Measurements from ENCODE around the gene BRCA1. TPM values are rescaled to one million over a fixed set of nuclear protein-coding genes. Genes with fewer than 3 reads are reported as not detected.
A peak's percentile ranks its signal among the peaks of the same experiment; 100 is the strongest.

The BRCA1 gene
- total RNA-seq, 4 donors from 2014 or later: 14.4 to 31.9 (median 25.4) TPM

DNA sequence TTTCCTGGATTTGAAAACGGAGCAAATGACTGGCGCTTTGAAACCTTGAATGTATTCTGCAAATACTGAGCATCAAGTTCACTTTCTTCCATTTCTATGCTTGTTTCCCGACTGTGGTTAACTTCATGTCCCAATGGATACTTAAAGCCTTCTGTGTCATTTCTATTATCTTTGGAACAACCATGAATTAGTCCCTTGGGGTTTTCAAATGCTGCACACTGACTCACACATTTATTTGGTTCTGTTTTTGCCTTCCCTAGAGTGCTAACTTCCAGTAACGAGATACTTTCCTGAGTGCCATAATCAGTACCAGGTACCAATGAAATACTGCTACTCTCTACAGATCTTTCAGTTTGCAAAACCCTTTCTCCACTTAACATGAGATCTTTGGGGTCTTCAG lies 32.3 kb downstream of the BRCA1 start:
- H3K36me3 ChIP-seq: no peaks in the 10 kb centered on the region
- intact Hi-C loops (cut with DNase I): no loop called here
- no peak for TF ChIP-seq POLR2A (IDR thresholded peaks at IDR 0.05)
- TF ChIP-seq, protein P1, sequence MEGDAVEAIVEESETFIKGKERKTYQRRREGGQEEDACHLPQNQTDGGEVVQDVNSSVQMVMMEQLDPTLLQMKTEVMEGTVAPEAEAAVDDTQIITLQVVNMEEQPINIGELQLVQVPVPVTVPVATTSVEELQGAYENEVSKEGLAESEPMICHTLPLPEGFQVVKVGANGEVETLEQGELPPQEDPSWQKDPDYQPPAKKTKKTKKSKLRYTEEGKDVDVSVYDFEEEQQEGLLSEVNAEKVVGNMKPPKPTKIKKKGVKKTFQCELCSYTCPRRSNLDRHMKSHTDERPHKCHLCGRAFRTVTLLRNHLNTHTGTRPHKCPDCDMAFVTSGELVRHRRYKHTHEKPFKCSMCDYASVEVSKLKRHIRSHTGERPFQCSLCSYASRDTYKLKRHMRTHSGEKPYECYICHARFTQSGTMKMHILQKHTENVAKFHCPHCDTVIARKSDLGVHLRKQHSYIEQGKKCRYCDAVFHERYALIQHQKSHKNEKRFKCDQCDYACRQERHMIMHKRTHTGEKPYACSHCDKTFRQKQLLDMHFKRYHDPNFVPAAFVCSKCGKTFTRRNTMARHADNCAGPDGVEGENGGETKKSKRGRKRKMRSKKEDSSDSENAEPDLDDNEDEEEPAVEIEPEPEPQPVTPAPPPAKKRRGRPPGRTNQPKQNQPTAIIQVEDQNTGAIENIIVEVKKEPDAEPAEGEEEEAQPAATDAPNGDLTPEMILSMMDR (IDR thresholded peaks at IDR 0.05): no peak
- no peaks in the 10 kb centered on the region for H3K27me3 ChIP-seq
- WGBS, 2 donors: 64 to 68% methylated on average over 4 of the region's 4 CpGs
- no peak for DNase-seq
- H3K9me3 ChIP-seq: no peaks in the 10 kb centered on the region
- H3K4me1 ChIP-seq: peaks cover 21 to 30% of the 10 kb centered on the region in 2 donors
- H3K27ac ChIP-seq: peak overlapping the region; percentile 62 to 75 (median 62)
- no peak overlapping the region for H3K4me3 ChIP-seq (replicated peaks in 1 of 3)

DNA sequence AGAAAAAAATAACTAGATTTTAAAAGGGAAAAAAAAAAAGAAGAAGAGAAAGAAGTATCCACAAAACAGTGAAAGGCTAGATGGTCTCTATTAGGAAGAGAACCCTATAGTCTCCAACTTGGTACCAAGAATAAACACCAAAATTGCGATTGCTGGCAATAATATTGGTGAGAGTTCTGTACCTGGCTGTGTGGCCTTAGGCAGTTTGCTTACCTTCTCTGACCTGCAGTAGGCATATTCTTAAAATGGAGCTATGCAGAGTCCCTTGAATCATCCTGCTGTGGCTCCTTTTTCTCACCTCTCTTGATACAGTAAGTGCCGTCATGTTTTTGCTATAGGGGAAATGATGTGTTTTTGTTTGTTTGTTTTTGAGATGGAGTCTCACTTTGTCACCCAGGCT lies 35.1 kb downstream of the BRCA1 start:
- WGBS, 2 donors: 95 to 98% methylated on average over 2 of the region's 2 CpGs
- intact Hi-C loops (cut with DNase I): no loop called here
- H3K27me3 ChIP-seq: no peaks in the 10 kb centered on the region
- no peak for DNase-seq
- H3K9me3 ChIP-seq: no peaks in the 10 kb centered on the region
- peaks cover 25 to 39% of the 10 kb centered on the region in 2 donors for H3K4me1 ChIP-seq
- no peaks in the 10 kb centered on the region for H3K36me3 ChIP-seq
- H3K27ac ChIP-seq: no peak overlapping the region
- TF ChIP-seq, protein P1 (IDR thresholded peaks at IDR 0.05): no peak
- no peak for TF ChIP-seq POLR2A (IDR thresholded peaks at IDR 0.05)
- no peak overlapping the region for H3K4me3 ChIP-seq (replicated peaks in 1 of 3)

DNA sequence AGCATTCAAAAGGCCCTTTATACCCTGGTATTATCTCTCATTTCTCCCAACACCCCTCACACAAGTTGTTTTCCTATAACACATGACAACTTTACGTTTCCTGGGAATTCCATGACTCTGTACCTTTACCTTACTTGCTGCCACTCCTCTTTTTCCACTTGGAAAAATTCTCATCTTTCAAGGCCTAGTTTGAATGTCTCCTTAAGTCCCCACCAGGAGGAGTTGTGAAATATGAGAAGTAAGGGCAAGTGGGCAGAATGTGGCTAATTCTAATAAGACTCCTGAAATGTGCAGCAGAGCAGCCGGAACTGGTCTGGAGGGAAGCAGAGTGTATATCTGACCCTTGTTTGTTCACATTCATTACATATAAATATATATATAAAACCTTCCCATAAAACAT lies 39.7 kb downstream of the BRCA1 start:
- no peaks in the 10 kb centered on the region for H3K9me3 ChIP-seq
- peak; percentile 13 to 18 for DNase-seq
- WGBS, 2 donors: 77 to 84% methylated on average over 2 of the region's 2 CpGs
- no peak overlapping the region for H3K4me3 ChIP-seq (replicated peaks in 1 of 3)
- H3K36me3 ChIP-seq: no peaks in the 10 kb centered on the region
- H3K27me3 ChIP-seq: no peaks in the 10 kb centered on the region
- intact Hi-C loops (cut with DNase I): no loop called here
- TF ChIP-seq POLR2A (IDR thresholded peaks at IDR 0.05): no peak
- TF ChIP-seq, protein P1 (IDR thresholded peaks at IDR 0.05): peak in 4 of 6 experiments; percentile 9 to 47 (median 33)
- H3K4me1 ChIP-seq: peaks cover 14 to 32% of the 10 kb centered on the region in 2 donors
- peak overlapping the region; percentile 41 to 67 (median 54) for H3K27ac ChIP-seq

DNA sequence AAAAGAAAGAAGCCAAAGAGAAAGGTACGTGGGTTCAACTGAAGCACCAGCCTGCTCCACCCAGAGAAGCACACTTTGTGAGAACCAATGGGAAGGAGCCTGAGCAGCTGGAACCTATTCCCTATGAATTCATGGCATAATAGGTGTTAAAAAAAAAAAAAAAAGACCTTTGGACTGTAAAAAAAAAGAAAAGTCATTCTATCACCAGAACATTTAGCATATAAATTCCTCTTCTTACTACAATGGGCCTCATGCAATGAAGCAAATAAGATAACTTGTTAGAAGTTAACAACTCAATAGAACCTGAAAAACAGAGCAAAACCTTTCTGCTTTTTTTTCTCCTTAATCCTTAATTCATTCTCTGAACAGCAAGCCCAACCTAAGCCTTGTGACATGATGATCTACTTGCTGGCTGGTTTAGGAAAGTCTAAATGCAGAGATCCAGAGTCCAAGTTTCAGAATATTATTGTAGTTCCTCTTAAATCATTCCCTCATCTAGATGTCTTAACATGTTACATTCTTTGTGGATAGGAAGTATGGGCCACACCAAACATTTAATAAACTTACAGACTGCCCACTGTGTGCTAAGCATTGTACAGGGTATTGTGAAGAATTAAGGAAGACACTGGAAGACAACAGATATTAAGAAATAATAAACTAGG lies 45.4 kb downstream of the BRCA1 start:
- Histone ChIP-seq H3K9me3 (no peaks in the 10 kb centered on the region), H3K36me3 (no peaks in the 10 kb centered on the region), H3K27me3 (no peaks in the 10 kb centered on the region), H3K4me1 (peaks cover 8 to 15% of the 10 kb centered on the region in 2 donors), H3K4me3 (replicated peaks in 1 of 3) (no peak overlapping the region), H3K27ac (no peak overlapping the region)
- intact Hi-C loops (cut with DNase I): no loop called here
- 93 to 97% methylated on average over 1 of the region's 1 CpG for WGBS, 2 donors
- no peak for DNase-seq
- TF ChIP-seq, protein P1 (IDR thresholded peaks at IDR 0.05): no peak
- TF ChIP-seq POLR2A (IDR thresholded peaks at IDR 0.05): no peak

DNA sequence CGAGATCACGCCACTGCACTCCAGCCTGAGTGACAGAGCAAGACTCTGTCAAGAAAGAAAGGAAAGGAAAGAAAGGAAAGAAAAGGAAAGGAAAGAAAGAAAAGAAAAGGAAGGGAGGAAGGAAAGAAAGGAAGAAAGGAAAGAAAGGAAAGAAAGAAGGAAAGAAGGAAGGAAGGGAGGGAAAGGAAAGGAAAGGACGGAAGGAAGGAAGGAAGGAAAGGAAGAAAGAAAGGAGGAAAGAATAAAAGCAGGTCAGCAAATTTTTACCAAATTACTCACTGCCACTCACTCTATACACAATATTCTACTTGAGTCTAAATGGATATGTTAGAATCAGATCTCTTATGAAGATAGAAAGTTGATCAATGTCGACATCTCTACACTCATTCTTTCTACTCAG lies 50.3 kb downstream of the BRCA1 start:
- no peak overlapping the region for H3K27ac ChIP-seq
- DNase-seq: no peak
- no peaks in the 10 kb centered on the region for H3K27me3 ChIP-seq
- TF ChIP-seq, protein P1 (IDR thresholded peaks at IDR 0.05): no peak
- no peak for TF ChIP-seq POLR2A (IDR thresholded peaks at IDR 0.05)
- peaks cover 0 to 6% of the 10 kb centered on the region in 2 donors for H3K4me1 ChIP-seq
- no peaks in the 10 kb centered on the region for H3K36me3 ChIP-seq
- H3K9me3 ChIP-seq: no peaks in the 10 kb centered on the region
- intact Hi-C loops (cut with DNase I): no loop called here
- 97 to 98% methylated on average over 4 of the region's 4 CpGs for WGBS, 2 donors
- no peak overlapping the region for H3K4me3 ChIP-seq (replicated peaks in 1 of 3)

Data from thyroid gland (tissue), 4 donors.